Liver (tissue), 9 donors: ENCODE measurements around the gene DBN1. TPM values are rescaled to one million over a fixed set of nuclear protein-coding genes. Genes with fewer than 3 reads are reported as not detected.

ENCODE experiments used
- DNase-seq: peaks from one replicate; pipeline ENCODE4 v3.0.0-alpha.2; 2017; ENCODE audit warnings: low spot score
- H3K27ac ChIP-seq, 2 donors: one replicate each; pipeline ENCODE4 v1.7.0; 2013; ENCODE audit warnings: inconsistent platforms in 2 of 2, low read length in 2 of 2, control low read depth in 1 of 2, low read depth in 1 of 2, mild to moderate bottlenecking in 1 of 2
- H3K27me3 ChIP-seq, 4 donors: one replicate each; pipeline versions ENCODE4 v1.6.1 to v1.7.0; 2013; ENCODE audit warnings: low read length in 3 of 4, inconsistent platforms in 1 of 4, mild to moderate bottlenecking in 1 of 4, moderate library complexity in 1 of 4; ENCODE audit not compliant: control insufficient read depth in 4 of 4, insufficient read depth in 4 of 4
- H3K36me3 ChIP-seq, 4 donors: one replicate each; pipeline versions ENCODE4 v1.6.1 to v1.7.0; 2013; ENCODE audit warnings: low read length in 3 of 4, mild to moderate bottlenecking in 3 of 4, low read depth in 1 of 4, moderate library complexity in 1 of 4; ENCODE audit not compliant: control insufficient read depth in 4 of 4, insufficient read depth in 3 of 4
- H3K4me1 ChIP-seq, 4 donors: one replicate each; pipeline versions ENCODE4 v1.6.1 to v1.7.0; 2013; ENCODE audit warnings: low read length in 3 of 4, mild to moderate bottlenecking in 3 of 4, moderate library complexity in 1 of 4; ENCODE audit not compliant: control insufficient read depth in 4 of 4, insufficient read depth in 4 of 4
- H3K4me3 ChIP-seq, 3 donors: one replicate each; pipeline versions ENCODE4 v1.6.1 to v1.7.0; 2013; ENCODE audit warnings: low read length in 3 of 3, control low read depth in 1 of 3, low read depth in 1 of 3, mild to moderate bottlenecking in 1 of 3
- H3K9ac ChIP-seq, 2 donors: one replicate each; pipeline ENCODE4 v1.7.0; 2013; ENCODE audit warnings: low read length in 2 of 2, mild to moderate bottlenecking in 2 of 2, moderate library complexity in 2 of 2, control low read depth in 1 of 2, low read depth in 1 of 2
- H3K9me3 ChIP-seq, 4 donors: one replicate each; pipeline versions ENCODE4 v1.6.1 to v1.7.0; 2013; ENCODE audit warnings: low read length in 3 of 4; ENCODE audit not compliant: control insufficient read depth in 4 of 4
- FOXA1 ChIP-seq: IDR thresholded peaks from 2 replicates; pipeline ENCODE4 v1.6.1; 2016; ENCODE audit warnings: antibody characterized with exemption
- FOXA2 ChIP-seq: IDR thresholded peaks from 2 replicates; pipeline ENCODE4 v1.6.1; 2016; ENCODE audit warnings: antibody characterized with exemption
- GABPA ChIP-seq, 2 donors: IDR thresholded peaks in 1 of 2; conservative IDR thresholded peaks in 1 of 2; 2 replicates each; pipeline ENCODE4 v1.6.1; 2016; ENCODE audit warnings: antibody characterized with exemption in 2 of 2, mild to moderate bottlenecking in 1 of 2, moderate library complexity in 1 of 2
- HNF4G ChIP-seq: IDR thresholded peaks from 2 replicates; pipeline ENCODE4 v1.6.1; 2016; ENCODE audit warnings: antibody characterized with exemption
- NR2F2 ChIP-seq: IDR thresholded peaks from 2 replicates; pipeline ENCODE4 v1.6.1; 2016; ENCODE audit warnings: antibody characterized with exemption
- RAD21 ChIP-seq, 2 donors: IDR thresholded peaks; 2 replicates each; pipeline ENCODE4 v1.6.1; 2016; ENCODE audit warnings: antibody characterized with exemption in 2 of 2, mild to moderate bottlenecking in 2 of 2
- WGBS: extraction: QIAGEN DNeasy Blood & Tissue Kit; methylation state at CpG from one replicate; pipeline ENCODE4 v1.1.7; 2013; 5-methylcytosine and 5-hydroxymethylcytosine counted together
- polyA plus RNA-seq, 2 donors: library from polyadenylated mRNA; stranded (reverse) in 1 of 2; unstranded in 1 of 2; fragments of 200-250 nt in 1 of 2; fragments of >200 nt in 1 of 2; fragmentation: Nextera tagmentation in 1 of 2; extraction: Ambion mirVana in 1 of 2; gene quantifications; one replicate each; pipeline versions ENCODE4 v1.2.1 to v1.2.3, GENCODE V29; 2013 to 2015
- total RNA-seq, 2 donors: library from RNA; depleted of rRNA; stranded (reverse); fragments of >200 nt; gene quantifications; one replicate each; pipeline ENCODE4 v1.2.3, GENCODE V29; 2014
- TF ChIP-seq, protein P1 (sequence below): IDR thresholded peaks from 2 replicates; pipeline ENCODE4 v1.6.1; 2016; ENCODE audit warnings: antibody characterized with exemption
- TF ChIP-seq, protein P2 (sequence below): IDR thresholded peaks from 2 replicates; pipeline ENCODE4 v1.6.1; 2016; ENCODE audit warnings: antibody characterized with exemption
- TF ChIP-seq, protein P3 (sequence below): fragments of 150-350 bp; IDR thresholded peaks from 2 replicates; pipeline ENCODE4 v1.5.1; 2017; ENCODE audit warnings: improper control_type of control experiment, low read depth, low read length; ENCODE audit not compliant: missing input control
- donor health status: healthy.
- donor health status: healthy.
- donor health status: healthy.
- donor health status: healthy.
- donor health status: healthy.

Gene DBN1
- total and polyA plus RNA-seq, 4 donors, result 1.5 to 4.9 (median 2.0) TPM

DNA sequence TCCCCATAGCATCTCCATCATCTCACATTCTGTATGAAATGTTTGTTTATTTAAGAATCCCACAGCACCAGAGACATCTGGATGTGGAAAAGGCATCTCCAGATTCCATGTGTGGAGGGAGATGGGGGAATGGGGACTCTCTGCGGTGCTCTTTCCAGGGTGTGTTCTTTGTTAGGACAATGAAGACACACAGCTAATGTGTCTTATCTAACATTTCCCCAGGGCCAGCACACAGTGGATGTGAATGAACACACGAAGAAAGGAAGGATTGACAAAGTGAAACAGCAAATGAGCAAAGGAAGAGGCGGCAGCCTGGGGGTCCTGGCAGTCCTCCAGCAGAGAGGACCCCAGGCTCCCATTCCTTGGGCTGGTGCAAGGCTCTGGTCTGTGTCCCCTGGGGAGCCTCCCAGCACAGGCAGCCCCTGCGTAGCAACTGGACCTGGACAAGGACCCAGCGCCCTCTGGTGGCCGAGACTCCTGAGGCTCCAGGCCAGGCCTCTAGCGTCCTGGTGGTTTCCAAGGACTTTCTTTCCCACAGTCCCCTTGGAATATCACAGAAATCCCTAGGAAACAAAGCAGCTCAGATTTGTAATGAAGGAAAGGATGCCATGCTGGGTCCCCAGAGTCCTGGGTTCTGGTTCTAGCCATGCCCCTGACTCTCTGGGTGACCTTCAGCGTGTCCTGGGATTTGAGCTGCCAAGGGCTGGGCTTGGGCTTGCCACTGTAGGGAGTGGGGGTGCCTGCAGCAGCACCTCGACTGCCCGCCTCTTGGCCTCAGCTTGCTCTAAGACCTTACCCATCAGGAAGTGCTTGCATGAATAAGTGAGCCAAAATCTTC is 27.5 kb upstream of the DBN1 start:
- Histone ChIP-seq H3K27me3 (no peaks in the 10 kb centered on the region), H3K36me3 (no peaks in the 10 kb centered on the region), H3K4me1 (peaks cover 0 to 13% (median 8%) of the 10 kb centered on the region in 4 donors), H3K9ac (no peak overlapping the region), H3K4me3 (no peak overlapping the region), H3K9me3 (no peaks in the 10 kb centered on the region), H3K27ac (no peak overlapping the region)
- TF ChIP-seq, protein P1, sequence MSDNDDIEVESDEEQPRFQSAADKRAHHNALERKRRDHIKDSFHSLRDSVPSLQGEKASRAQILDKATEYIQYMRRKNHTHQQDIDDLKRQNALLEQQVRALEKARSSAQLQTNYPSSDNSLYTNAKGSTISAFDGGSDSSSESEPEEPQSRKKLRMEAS, result no peak
- TF ChIP-seq, protein P2, sequence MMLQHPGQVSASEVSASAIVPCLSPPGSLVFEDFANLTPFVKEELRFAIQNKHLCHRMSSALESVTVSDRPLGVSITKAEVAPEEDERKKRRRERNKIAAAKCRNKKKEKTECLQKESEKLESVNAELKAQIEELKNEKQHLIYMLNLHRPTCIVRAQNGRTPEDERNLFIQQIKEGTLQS, result no peak
- TF ChIP-seq RAD21 (IDR thresholded peaks at IDR 0.05) (peak; percentile 84 to 89), FOXA1 (no peak)
- TF ChIP-seq, protein P3, sequence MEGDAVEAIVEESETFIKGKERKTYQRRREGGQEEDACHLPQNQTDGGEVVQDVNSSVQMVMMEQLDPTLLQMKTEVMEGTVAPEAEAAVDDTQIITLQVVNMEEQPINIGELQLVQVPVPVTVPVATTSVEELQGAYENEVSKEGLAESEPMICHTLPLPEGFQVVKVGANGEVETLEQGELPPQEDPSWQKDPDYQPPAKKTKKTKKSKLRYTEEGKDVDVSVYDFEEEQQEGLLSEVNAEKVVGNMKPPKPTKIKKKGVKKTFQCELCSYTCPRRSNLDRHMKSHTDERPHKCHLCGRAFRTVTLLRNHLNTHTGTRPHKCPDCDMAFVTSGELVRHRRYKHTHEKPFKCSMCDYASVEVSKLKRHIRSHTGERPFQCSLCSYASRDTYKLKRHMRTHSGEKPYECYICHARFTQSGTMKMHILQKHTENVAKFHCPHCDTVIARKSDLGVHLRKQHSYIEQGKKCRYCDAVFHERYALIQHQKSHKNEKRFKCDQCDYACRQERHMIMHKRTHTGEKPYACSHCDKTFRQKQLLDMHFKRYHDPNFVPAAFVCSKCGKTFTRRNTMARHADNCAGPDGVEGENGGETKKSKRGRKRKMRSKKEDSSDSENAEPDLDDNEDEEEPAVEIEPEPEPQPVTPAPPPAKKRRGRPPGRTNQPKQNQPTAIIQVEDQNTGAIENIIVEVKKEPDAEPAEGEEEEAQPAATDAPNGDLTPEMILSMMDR, result peak; percentile 89
- peak; percentile 94 for DNase-seq
- 23% methylated on average over 10 of the region's 10 CpGs for WGBS

DNA sequence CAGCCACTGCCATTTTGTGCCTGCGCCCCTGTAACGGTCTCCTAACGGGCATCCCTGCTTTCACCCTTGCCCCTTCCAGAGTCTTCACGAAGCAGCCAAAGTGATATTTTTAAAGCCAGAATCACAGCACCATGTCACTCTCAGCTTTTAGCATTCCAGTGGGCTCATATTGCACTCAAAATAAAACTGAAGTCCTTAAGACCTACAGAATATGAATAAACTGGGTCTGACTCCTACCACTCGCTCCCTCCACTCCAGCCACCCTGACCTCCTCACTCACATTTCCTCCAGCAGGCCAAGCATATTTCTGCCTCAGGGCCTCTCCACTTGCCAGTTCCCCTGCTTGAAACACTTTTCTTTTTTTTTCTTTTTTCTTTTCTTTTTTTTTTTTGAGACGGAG is 26.4 kb upstream of the DBN1 start:
- DNase-seq, result no peak
- H3K27me3 ChIP-seq, result no peaks in the 10 kb centered on the region
- H3K36me3 ChIP-seq, result no peaks in the 10 kb centered on the region
- no peaks in the 10 kb centered on the region for H3K9me3 ChIP-seq
- peaks cover 0 to 20% (median 9%) of the 10 kb centered on the region in 4 donors for H3K4me1 ChIP-seq
- 84% methylated on average over 6 of the region's 6 CpGs for WGBS
- H3K9ac ChIP-seq, result no peak overlapping the region
- no peak for TF ChIP-seq FOXA2
- TF ChIP-seq GABPA (IDR thresholded peaks at IDR 0.05 in 1 of 2, conservative IDR thresholded peaks at IDR 0.05 in 1 of 2), result no peak
- H3K4me3 ChIP-seq, result no peak overlapping the region
- H3K27ac ChIP-seq, result no peak overlapping the region

DNA sequence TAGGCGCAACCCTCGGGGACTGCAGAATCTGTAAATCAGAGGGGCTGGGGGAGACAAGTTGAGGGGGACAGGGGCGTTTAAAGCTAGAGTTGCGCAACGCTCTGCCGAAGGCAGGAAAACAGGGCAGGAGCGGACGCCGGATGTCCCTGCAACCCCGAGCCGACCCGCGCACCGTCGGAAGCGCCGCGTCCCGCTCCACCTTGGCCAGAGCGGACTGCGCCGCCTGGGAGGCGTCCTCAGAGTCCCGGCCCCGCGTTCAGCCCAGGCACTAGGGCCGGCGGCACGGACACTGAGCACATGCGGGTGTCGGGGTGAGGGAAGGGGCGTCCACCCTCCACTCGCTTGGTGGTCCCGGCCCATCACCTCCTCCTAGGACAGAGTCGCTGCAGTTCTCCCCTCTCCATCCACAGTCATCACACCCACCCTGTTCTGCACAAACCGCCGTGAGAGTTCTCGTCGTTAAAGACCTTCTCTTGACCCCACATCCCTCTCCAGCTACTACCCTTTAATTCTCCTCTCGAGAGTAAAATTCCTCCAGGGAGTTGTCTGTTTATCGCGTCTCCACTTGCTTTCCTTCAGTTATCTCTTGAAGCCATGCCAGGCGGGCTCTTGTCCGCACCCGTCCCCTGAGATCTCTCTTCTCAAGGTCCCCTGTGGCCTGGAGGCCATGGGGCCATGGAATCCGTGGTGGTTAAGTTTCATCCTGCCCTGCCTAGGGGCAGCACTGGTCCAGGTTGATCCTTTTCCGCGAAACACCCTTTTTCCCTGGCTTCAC is 24.8 kb upstream of the DBN1 start:
- peak overlapping the region; percentile 8 to 59 (median 23) for H3K4me3 ChIP-seq
- peak; percentile 65 for DNase-seq
- no peaks in the 10 kb centered on the region for H3K27me3 ChIP-seq
- peaks cover 0 to 20% (median 9%) of the 10 kb centered on the region in 4 donors for H3K4me1 ChIP-seq
- H3K36me3 ChIP-seq, result no peaks in the 10 kb centered on the region
- peak overlapping the region in 1 of 2 donors; percentile 3 for H3K27ac ChIP-seq
- peak; percentile 40 for TF ChIP-seq NR2F2
- TF ChIP-seq HNF4G, result no peak
- H3K9ac ChIP-seq, result no peak overlapping the region
- no peaks in the 10 kb centered on the region for H3K9me3 ChIP-seq
- WGBS, result 17% methylated on average over 48 of the region's 48 CpGs
